PC-3 (cell line): Measurements from ENCODE around the gene CNR2.

Experiments
- EZH2 ChIP-seq: fragments of 300-600 bp; sonication (generic); IDR thresholded peaks from one replicate; pipeline ENCODE4 v1.6.1; 2017; ENCODE audit warnings: antibody characterized with exemption, mild to moderate bottlenecking, low read length; ENCODE audit not compliant: unreplicated experiment
- TF ChIP-seq, protein P1 (sequence below): fragments of 300-600 bp; sonication (generic); conservative IDR thresholded peaks from 2 replicates; pipeline ENCODE4 v1.5.1; 2017; ENCODE audit warnings: antibody characterized with exemption, low read depth, mild to moderate bottlenecking, low read length

DNA sequence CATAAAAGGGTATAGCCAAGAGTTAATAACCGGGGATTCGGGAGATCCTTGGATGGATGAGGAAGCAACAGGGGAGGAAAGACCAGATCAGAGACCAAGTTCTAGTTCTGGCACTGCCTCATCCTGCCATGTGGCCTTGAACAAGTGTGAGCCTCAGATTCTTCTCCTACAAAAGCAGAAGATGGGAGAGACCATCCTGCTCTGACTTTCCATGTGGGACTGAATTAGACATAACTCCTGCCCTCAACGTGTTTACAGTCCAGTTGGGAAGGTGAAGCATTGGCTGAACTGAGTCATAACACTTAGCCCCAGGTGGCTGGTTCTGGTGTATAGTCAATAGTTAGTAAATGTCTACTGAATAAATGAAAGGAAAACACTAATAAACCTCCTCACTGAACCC lies 12.1 kb upstream of the CNR2 start:
- TF ChIP-seq, protein P1, sequence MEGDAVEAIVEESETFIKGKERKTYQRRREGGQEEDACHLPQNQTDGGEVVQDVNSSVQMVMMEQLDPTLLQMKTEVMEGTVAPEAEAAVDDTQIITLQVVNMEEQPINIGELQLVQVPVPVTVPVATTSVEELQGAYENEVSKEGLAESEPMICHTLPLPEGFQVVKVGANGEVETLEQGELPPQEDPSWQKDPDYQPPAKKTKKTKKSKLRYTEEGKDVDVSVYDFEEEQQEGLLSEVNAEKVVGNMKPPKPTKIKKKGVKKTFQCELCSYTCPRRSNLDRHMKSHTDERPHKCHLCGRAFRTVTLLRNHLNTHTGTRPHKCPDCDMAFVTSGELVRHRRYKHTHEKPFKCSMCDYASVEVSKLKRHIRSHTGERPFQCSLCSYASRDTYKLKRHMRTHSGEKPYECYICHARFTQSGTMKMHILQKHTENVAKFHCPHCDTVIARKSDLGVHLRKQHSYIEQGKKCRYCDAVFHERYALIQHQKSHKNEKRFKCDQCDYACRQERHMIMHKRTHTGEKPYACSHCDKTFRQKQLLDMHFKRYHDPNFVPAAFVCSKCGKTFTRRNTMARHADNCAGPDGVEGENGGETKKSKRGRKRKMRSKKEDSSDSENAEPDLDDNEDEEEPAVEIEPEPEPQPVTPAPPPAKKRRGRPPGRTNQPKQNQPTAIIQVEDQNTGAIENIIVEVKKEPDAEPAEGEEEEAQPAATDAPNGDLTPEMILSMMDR, result no peak
- no peak for TF ChIP-seq EZH2
